GM19372 (cell line): ENCODE data around the gene CEBPZOS.

Source experiments
- ATAC-seq: cut with Tn5 transposase; IDR thresholded peaks from one replicate; pipeline ENCODE4 v1.9.1; 2021; ENCODE audit warnings: mild to moderate bottlenecking, low read depth, moderate library complexity; ENCODE audit not compliant: unreplicated experiment

CEBPZOS gene

DNA sequence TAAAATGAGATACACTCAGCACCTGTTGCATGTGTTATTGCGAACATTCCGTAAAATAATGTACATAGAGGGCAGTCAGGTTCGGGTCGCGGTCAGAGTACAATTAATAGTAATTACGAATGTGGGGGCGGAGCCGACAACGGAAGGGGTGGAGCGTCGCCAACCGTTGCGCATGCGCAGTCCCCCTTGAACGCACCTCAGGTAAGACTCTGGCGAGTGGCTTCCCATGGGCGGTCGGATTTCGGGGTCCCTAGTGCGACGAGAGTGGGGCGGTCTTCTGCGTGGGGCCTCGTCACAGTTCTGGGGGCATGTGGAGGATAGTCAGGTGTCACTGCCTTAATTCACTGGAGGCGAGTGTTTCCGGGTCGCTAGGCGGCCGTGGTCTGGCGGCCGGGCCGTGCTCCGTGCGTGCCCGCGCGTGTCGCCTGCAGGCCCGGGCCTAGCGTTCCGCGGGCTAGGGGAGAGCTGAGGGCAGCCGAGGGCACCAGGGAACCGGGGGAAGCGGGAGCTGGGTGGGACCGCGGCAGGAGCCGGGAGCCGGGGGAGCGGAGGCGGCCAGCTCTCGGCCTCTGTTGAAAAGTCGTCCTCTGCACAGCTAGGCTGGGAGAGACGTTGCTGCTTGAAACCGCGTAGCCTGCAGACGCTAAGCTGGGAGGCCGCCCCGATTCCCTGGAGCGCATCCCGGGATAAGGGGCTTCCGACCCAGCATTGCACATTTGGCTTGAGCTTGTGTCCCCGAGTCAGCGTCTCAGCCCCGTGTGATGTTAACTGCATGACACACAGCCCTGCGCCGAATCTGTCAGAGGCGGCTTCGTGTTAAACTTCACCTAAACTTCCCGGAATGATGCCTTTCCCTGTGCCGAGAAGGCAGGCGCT, at the start of gene CEBPZOS:
Gene CEBPZOS, plus strand, starts transcription at position 177 of the 876 bp plus-strand sequence. CDS start 3,209 bp downstream, outside the sequence.
- ATAC-seq = peak; percentile 70

DNA sequence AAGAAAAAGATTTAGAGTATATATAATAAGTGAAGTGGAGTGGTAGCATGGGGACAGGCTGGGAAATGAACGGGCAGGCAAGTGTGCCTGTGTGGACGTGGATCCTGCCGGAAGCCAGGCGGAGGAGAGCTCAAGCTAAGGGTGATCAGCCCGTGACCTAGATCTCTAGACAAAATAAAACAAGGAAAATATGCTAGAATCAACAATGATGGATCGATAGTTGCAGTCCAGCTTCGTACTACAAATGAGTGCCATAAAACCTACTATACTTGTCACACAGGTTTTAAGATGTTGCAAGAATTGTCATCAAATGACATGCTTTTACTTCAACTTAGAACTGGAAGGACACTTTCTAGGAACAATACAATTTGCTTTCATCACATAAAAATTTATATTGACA, 48.0 kb upstream of the CEBPZOS start:
- no peak for ATAC-seq

DNA sequence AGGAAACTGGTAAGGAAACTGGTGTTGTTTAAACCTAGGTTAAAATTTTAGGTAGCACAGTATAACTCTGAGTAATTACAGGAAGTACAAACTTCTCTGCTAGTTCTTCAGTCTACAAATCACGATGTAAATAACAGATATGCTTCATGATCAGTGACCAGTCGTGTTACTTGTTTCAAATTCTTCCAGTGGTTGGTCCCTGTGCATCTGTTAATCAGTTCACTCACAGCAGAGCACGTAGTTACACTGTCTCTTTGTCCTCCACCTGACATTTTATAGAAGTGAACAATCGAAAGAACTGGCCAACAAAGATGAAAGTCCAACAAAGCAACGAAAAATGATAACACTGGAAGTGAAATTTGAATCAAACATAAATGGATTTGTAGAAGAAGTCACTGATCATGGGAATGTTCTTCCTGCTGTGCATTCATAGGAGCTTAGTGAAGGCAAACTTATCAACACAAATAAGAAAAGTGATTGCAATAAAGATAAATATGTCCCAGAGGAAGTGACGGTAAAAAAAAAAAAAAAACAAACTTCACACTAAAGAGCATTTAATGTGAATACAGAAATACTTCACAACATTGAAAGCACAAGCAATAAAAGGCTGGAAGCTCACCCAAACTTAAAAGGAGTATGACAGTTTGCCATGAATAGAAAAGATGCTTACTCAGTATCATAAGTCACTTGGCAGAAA, 46.5 kb upstream of the CEBPZOS start:
- ATAC-seq = no peak

DNA sequence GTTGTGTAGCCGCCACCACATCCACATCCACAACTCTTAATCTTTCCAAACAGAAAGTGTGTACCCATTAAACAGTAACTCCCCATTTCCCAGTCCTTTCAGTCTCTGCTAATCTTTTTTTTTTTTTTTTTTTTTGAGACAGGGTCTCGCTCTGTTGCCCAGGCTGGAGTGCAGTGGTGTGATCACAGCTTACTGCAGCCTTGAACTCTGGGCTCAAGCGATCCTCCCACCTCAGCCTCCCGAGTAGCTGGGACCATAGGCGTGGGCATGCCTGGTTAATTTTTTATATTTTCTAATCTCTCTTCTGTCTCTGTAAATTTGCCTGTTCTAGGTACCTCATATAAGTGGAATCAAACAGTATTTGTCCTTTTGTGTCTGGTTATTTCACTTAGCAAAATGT, 43.1 kb upstream of the CEBPZOS start:
- ATAC-seq = no peak

DNA sequence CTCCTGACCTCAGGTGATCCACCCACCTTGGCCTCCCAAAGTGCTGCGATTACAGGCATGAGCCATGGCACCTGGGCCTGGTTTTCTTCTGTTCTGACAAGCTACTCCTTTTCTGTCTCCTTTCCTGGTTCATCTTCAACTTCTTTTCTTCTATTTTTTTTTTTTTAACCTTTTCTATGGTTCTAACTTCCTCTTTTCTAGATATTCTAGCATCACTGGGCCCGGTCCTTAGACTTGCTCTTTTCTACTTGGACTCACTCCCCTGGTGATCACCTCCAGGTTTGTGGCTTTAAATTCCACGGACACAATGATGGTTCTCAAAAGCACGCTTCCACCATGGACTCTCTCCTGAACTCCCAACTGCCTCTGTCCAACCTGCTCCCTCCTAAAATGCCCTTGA, 41.5 kb upstream of the CEBPZOS start:
- ATAC-seq = no peak

DNA sequence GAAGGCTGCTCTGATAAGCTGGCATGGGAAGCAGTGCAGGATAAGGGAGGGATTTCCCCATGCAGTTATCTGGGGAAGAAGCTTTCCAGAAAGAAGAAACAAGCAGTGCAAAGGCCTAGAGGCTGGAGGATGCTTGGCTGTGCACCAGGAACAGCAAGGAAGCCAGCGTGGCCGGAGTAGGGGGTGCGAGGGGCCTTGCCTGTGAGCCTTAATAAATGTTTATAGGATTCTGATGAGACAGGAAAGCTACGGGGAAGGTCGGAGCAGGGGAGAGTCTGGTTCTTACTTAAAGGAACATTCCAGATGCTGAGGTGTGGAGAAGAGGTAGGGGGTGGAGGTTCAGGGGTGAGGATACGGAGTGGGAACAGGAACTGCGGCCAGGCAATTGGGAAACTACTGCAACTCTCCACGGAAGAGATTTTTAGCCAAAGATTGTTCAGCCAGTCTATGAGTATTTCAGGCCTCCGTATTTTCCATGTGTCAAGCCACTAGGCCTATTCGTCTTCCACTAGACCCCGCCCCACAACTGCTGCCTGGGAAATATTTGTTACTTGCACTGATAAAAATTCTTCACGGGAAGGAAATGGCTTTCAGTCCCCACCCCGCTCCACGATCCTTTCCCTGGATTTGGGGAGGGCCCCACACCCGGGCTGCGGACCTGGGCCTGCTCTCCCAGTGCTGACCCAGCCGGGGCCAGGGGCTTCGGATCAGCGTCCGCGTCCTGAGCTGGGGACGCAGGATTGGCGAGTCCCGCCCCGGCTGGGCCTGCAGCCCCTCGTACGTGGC, 40.0 kb upstream of the CEBPZOS start:
- ATAC-seq = peak; percentile 10

DNA sequence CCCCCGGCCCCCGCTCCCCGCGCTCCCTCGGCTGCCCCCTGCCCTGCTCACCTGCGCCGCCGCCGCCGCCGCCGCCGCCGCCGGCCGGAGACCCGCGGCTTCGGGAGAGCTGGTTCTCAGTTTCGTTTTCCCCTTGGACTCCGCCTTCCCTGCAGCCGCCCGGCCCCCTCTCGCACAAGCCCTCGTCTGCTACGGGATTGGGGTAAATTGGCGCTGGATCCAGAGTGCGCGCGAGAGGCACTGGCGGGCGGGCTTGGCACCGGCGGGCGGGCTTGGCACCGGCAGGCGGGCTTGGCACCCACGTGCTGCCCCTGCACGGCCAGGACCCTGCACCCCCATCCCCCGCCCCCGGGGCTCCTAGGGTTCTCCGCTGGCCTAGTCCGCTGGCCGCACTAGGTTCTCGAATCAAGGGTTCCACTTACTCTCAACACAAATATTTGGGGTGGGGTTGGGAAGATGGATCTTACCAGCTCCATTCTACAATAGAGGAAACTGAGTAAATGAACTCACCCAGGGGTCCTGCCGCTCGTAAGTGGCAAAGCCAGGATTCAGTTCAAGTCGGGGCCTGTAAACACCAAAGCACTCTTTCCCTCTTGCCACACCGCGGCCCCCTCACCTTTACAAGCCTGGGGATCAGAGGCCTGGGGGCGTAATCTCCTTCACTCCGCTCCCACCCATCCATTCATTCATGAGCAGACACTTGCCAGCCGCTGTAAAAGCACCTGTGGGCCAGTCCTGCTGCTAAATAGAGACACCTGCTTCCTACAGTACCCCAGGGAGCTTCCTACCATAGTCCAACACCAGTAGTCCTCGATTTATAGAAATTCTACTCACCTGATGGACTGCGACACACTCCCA, 39.2 kb upstream of the CEBPZOS start, which contains the start of gene EIF2AK2:
Gene EIF2AK2, minus strand, starts transcription at position 124 of the 858 bp plus-strand sequence. CDS start 9,174 bp downstream, outside the sequence.
- peak; percentile 79 for ATAC-seq

DNA sequence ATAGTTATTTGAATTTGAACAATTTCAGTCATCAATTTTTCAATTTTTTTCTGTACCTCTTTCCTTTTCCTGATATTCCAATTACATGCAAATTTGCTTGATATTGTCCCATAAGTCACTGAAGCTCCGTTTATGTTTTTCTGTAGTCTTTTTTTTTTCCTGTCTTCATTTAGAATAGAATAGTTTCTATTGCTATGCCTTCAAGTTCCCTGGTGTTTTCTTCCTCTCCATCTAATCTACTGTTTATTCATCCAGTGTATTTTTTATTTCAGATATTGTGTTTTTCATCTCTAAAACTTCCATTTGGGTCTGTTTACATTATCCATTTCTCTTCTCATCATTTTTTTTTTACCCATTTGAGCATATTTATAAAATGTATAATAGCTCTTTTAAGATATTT, 31.5 kb upstream of the CEBPZOS start:
- ATAC-seq = no peak

DNA sequence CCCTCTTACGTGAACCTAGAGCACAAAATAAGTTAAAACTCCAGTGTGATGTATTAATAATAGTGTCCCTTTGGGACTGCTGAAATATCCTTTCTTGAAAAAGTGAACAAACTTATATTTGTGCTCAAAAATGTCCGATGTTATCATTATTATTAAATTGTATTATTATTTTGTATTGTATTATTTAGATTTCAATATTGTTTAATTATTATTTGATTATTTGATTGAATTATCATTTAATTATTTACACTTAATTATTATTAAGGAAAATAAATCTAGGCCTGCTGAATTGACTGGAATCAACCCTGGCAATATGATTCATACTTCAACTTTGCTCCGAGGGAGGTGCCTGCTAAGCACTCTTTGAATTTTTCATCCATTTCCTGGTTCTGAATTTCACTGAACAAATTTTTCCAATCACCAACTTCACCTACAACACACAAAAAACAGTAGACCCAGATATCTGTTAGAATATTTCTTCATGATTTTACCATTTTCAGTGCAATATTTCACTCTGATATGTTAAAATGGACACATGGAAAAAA, 28.6 kb upstream of the CEBPZOS start:
- no peak for ATAC-seq

DNA sequence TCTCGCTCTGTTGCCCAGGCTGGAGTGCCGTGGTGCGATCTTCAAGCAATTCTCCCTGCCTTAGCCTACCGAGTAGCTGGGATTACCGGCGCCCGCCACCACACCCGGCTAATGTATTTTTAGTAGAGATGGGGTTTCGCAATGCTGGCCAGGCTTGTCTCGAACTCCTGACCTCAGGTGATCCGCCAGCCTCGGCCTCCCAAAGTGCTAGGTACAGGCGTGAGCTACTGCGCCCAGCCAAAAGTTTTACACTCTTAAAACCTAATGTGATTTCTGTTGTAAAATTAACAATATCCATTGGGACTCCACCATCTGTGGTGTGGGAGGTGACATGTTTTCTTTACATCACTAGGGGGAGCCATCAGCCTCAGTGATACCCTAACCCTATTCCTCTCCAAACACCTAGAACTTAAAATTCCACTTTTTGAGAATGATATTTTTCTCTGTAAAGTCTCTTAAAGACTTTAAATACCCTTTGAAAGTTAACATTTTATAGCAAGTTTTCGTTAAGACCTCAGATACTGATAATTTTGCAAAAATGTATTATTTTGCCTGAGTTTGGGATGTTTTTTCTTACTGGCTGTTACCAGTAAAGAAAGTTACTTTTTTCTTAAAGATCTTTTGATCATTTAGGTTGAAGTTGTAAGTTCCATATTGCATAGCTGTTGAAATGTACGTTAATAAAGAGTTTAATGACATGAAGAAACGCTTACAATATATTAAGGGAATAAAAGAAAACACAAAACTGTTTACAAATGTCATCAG, 27.9 kb upstream of the CEBPZOS start:
- ATAC-seq = no peak

DNA sequence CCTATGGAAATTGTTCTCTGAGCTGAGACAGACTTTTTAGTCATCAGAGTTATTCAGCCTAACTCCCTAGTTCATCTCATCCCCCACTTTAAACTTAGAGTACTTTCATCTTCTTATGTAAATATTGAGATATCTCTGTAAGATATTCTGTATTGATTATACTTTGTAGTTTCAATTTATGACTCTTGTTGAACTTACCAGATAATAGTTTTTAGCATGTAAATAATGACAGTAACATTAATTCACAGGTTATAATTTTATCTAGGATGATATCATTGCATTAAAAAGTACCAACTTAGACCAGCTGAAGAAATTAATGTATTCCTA, 24.7 kb upstream of the CEBPZOS start:
- no peak for ATAC-seq

DNA sequence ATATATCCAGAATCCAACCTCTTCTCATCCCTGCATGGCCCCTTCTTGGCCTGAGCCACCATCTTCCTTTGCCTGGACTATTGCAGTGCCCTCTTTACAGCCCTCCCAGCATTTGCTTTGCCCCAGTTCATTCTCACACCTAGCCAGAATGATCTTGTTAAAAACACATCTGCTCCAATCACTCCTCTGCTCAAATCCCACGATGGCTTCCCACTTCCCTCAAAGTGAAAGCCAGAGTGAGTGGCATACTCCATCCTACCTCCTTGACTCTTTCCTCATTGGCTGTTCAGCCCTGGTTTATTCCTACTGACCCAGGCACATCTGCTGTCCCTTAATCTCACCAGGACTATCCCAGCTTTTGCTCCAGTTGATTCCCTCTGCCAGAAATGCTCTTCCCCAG, 22.6 kb upstream of the CEBPZOS start:
- ATAC-seq = no peak

DNA sequence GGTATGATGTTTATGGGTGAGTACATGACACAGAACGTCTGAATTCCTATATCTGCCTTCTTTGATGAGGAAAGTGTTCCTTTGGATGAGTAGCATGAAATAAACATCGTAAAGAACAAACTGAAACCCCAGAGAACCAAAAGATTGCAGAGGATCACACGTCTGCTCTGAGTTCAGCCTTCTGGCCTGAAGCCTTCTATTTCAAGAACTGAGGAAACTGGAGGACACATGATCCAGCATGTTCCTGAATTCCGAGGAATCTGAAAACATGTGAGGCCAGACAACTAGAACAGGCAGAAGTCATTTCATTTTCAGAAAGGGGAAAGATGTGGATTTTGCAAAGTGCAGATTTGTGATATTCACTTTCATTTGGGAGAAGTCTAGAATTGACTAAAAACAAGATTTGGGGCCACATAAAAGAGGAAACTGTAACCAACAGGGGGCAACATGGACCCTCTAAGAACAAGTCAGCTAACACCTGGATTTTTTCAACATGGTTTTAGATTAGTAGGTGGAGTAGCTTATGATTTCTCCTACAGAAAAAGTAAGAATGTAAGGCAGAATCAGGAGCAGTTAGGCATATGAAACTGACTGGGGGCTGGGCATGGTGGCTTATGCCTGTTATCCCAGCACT, 16.2 kb upstream of the CEBPZOS start:
- no peak for ATAC-seq

DNA sequence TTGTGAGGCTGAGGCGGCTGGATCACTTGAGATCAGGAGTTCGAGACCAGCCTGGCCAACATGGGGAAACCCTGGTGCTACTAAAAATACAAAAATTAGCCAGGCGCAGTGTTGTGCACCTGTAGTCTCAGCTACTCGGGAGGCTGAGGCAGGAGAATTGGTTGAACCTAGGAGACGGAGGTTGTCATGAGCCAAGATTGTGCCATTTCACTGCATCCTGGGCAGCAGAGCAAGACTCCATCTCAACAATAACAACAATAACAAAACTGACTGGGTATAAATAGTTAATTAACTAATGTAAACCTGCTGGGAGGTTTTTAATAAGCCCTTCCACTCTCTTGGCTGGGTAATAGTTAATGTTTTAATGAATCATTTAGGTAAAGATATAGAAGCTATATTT, 15.7 kb upstream of the CEBPZOS start:
- ATAC-seq = no peak

DNA sequence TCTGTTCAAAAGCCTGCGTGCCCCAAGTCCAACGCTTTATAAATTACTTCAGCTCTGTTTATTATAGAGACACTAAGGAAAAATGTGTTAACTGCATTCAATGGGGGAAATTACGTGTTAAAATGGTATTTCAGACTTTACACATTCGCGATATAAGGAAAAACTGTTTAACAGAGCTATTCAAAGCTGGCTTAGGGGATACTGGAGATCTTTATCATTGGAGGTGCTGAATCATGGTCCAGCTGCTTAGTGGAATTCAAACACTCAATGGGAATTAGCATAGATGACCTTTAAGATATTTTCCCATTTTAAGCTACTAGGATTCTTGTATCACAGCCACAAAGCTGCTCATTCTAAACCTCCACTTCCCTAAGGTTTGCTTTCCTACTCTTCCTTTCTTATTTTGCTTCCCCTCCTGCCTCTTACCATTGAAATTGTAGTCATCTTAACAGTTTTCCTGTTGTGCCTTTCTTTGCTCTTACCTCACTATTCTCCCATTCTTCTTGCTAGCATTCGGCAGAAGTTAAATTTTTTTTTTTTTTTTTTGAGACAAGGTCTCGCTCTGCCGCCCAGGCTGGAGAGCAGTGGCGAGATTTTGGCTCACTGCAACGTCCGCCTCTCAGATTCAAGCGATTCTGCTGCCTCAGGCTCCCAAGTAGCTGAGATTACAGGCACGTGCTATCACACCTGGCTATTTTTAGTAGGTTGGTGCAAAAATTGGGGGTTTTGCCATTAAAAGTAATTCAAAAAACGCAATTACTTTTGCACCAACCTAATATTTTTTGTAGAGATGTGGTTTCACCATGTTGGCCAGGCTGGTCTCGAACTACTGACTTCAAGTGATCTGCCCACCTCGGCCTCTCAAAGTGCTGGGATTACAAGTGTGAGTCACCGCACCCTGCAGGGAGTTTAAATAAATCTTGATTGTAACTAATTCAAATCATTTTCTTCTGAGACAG, 14.3 kb upstream of the CEBPZOS start:
- no peak for ATAC-seq

DNA sequence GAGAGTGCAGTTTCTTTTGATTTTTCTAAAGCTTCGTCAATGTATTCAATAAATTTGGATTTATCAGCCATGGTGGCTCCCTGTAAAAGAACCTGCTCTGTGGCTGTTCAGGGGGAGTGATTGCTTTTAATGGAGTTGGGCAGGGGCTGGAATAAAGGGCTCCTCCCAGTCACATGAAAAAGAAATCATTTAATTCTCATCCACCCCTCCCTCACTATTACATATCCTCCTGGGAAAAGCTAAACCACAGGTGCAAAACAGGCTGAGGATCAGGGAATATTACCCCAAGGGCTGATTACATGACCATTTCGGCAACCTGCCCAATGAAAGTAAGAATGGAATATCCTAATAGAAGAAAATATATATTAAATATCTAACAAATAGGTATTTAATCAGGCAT, 7.7 kb upstream of the CEBPZOS start, which contains the start of gene SULT6B1:
Gene SULT6B1, minus strand, starts transcription at position 101 of the 400 bp plus-strand sequence. Its CDS starts 30 bp downstream, at position 71.
- ATAC-seq = no peak

DNA sequence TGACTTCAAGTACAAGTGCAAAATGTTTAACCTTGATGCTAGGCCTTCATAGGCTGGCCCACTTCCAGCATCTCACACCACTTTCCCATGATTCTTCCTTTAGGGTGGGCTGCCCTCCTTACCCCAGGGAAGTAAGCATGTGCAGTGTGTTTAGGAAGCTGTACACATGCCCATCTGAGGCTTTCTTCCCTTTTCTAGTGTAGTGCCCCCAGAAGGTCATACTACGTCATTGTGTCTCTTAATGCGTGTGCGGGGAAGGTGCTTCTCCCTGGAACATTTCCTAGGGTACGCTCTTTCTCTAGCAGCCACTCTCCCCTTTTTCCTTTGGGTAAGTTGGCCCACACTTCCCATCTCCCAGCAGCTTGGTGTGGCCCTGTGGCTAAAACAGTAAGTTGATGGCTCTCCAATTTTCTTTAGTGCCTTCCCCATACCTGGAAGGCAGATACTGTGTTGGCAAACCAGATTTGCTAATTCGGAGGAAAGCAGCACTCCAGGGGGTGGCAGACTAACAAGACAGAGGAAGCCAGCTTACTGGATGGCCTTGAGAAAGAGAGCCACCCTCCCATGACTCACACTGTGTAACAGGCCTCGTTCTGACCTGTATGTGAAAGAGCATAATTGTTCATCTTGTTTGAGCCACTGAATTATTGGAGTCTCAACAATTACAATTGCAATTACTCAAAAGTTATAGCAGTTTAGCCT, 6.7 kb upstream of the CEBPZOS start:
- no peak for ATAC-seq
